Right ventricle myocardium inferior (tissue), 1 donor: ENCODE data around the gene CEP152. TPM values are rescaled to one million over a fixed set of nuclear protein-coding genes. Genes with fewer than 3 reads are reported as not detected.
"Not testable (repeated sequence)": the region's sequence is repeated elsewhere in the genome, so short reads cannot be mapped to it uniquely, and the experiment has no call there.

Source experiments
- ATAC-seq: fragments of 200-7000 bp; cut with Tn5 transposase; one replicate; pipeline ENCODE4 v1.9.1; 2020; ENCODE audit warnings: mild to moderate bottlenecking, moderate library complexity
- DNase-seq: peaks from one replicate; pipeline ENCODE4 v3.0.0; 2021; ENCODE audit errors: missing footprints
- intact Hi-C: fragments of 100-400 bp; cut with DNase I; formaldehyde crosslinking; loops from one replicate; pipeline ENCODE4 v1.11.0; 2022
- long read RNA-seq: library from polyadenylated mRNA; unstranded; transcript quantifications from one replicate; pipeline ENCODE4 v2.0.0, GENCODE V29; 2021
- total RNA-seq: library from RNA; stranded (reverse); fragmentation: NEBNext Ultra II Directional; extraction: Animal tissue kit (Norgen Biotek cat#: 25700); gene quantifications from one replicate; pipeline ENCODE4 v1.2.1, GENCODE V29; 2021
- donor health status: DM: no; HTN: yes; CAD: no; lungs with severe emphysema.

The CEP152 gene
- 1.4 TPM for total RNA-seq
- long read RNA-seq, result 0 reads

DNA sequence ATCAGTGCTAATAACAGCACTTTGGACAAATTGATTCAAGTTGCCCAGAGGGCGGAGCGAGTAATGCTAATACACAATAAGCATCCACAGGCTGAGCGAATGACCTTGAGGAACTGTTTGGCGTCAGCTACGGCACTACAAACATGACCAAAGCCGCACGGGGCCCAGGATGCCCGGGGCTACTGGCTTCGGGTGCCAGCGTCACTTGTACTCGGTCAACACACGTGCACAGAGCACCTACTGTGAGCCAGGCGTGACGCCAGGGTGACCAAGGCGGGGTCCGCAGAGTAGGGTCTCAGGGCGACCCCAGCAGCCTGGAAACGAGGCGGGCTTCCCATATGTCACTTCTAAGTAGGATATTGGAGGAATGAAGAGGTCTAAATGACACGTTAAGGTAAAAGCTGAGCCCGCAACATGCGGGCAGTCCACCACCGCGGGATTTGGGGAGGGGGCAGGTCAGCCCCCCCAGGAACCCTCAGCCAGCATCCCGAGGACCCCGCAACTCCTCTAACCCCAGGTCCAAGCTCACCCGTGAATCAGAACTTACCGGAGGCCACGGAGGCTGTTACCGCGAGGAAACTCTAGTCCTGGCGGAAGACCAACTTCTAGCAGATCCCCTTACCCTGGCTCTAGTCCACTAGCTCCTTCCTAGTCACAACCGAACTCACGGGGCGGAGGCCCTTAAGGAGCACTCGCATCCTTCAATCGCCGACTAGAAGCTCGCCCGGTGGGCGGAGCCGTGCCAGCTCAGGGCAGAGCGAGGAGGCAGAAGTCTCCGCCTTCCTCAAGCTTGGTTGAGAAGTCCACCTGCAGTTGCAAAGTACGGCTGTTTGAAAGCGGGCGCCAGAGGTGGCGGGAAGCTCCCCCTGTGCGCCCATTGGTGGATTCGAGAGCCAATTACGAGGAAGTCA lies at the start of gene CEP152:
CEP152 (minus strand) TSS at position 656 of the 911 bp plus-strand sequence. CDS start 5,420 bp downstream, outside the sequence.
- intact Hi-C loops, result no loop called here
- DNase-seq (peak; percentile 97), ATAC-seq (peak; percentile 97)

- DNase-seq (no peak), ATAC-seq (no peak)
- intact Hi-C loops, result loop anchor here (5.0 kb wide), 1 partner anchor 502 kb away; no protein-coding TSS in a partner anchor
Measured at GRCh38 chr15:48859426-48859825, 48.6 kb upstream of the CEP152 start.

DNA sequence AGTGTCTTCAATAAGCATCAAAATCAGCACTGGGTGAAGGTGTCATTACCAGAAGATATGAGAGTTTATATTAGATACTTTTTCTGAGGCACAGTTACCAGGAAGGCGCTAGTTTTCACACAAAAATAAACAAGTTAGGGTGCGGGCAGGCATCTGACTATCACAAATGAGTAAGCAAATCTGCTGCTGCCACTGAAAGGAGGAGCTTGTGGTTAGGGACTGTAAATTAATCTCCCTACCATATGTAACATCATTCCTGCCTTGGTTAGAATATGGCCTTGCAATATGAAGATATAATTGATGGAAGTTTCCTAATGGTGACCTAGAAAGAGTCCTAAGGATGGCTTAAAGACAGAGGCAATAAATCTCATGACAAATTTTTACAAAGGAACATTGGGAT lies 47.5 kb upstream of the CEP152 start:
- ATAC-seq (no peak), DNase-seq (no peak)
- intact Hi-C loops, result loop anchor here (5.0 kb wide), 1 partner anchor 501 kb away; no protein-coding TSS in a partner anchor

GRCh38 chr15:48856942-48857341 lies 46.1 kb upstream of the CEP152 start:
- intact Hi-C loops, result loop anchor here (5.0 kb wide), 1 partner anchor 500 kb away; no protein-coding TSS in a partner anchor
- DNase-seq (no peak), ATAC-seq (no peak)

DNA sequence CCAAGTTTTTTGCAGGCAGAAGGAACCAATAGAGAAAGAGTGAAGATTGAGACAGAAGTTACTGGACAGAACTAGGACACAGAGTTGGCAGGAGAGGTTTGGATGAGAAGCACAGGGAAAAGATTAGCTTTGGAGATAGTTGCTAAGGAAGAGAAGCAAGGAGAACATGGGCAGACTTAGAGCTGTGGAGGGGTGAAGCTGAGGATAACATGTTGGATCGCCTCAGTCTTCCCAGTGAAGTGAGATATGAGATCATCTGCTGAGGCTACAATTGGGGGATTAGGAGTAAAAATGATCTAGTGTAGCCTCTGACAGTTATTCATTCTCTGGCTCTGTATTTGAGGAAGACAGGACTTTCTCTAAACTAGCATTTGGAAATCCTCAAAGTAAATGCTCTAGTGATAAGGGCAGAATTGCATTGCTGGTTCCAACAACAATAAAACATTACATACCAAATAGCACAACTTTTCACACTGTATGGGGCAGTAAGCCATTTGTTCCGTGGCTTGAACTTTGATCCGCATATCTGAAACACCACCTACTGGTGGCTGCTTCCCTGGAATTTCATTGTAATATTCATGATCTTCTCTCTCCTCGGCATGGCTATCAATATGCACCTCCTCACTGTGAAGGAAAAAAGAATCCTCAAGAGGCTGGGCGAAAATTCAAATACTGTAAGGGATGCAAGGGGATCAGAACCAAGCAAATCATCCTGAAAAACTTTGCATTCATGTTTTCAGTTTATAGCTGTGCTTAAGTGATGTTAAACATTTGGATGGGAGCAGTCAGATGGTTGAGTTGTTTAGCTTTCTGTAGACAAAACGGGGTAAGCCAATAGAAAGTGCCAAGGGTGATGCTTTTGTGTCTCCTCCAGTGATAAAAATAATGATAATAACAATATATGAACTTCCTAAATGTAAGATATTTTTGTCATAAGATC lies 44.9 kb upstream of the CEP152 start:
- intact Hi-C loops, result loop anchor here (5.0 kb wide), 1 partner anchor 498 kb away; no protein-coding TSS in a partner anchor
- DNase-seq (no peak), ATAC-seq (peak; percentile 91)

- DNase-seq, intact Hi-C loops, ATAC-seq: not testable (repeated sequence)
Measured at GRCh38 chr15:48854434-48854833, 43.6 kb upstream of the CEP152 start.

DNA sequence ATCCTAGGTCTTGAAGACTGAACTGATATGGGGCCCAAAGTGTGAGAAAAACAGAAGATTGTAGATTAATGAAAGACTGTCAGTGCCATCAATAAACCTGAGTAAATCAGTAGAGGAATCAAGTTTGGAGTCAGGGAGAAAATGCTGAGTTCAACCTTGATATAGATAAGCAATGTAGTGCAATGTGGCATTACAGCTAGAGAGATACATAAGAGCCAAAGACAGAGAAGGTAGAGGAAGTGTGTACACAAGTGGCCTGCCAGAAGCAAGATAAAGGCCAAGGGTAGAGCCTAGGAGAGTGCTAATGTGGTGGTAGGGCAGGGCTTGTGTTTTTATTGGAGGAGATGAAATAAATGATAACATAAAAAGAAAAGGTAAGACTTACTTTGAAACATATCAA lies 41.1 kb upstream of the CEP152 start:
- DNase-seq, result no peak
- ATAC-seq, result no peak
- intact Hi-C loops, result no loop called here

- DNase-seq, result no peak
- no peak for ATAC-seq
- intact Hi-C loops, result no loop called here
Measured at GRCh38 chr15:48850648-48851047, 39.8 kb upstream of the CEP152 start.

DNA sequence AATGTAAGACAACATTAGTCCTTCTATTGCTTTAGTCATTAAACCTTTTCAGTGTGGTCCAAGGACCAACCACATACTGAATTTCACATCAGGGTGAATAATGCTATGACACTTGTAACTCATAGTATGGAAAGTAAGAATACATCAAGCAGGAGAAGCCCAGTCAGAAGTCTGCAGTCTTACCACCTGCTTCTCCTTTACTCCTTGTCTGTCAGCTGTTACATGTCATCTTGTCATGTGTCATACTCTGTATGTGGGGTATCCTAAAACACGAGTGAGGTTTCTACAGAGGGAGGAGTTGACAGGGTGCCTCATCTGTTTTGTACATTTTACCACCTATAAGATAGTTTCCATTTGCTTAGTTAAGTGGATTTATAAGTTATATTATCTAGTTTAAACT lies 34.3 kb upstream of the CEP152 start:
- intact Hi-C loops, result no loop called here
- ATAC-seq (no peak), DNase-seq (no peak)

DNA sequence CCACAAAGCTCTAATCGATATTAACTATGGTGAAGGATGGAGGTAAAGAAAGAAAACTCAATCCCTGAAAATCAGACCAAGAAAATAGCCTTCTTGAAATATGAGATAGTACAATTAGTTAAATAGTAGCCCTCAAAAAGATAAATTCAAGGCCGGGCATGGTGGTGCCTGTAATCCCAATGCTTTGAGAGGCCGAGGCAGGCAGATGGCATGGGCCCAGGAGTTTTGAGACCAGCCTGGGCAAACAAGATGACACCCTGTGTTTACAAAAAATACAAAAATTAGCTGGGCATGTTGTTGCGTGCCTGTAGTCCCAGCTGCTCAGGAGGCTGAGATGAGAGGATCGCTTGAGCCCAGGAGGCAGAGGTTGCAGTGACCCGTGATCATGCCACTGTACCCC lies 31.6 kb upstream of the CEP152 start:
- ATAC-seq, result no peak
- intact Hi-C loops, result no loop called here
- no peak for DNase-seq

GRCh38 chr15:48834756-48835155 lies 23.9 kb upstream of the CEP152 start:
- DNase-seq, result no peak
- intact Hi-C loops, result no loop called here
- no peak for ATAC-seq

DNA sequence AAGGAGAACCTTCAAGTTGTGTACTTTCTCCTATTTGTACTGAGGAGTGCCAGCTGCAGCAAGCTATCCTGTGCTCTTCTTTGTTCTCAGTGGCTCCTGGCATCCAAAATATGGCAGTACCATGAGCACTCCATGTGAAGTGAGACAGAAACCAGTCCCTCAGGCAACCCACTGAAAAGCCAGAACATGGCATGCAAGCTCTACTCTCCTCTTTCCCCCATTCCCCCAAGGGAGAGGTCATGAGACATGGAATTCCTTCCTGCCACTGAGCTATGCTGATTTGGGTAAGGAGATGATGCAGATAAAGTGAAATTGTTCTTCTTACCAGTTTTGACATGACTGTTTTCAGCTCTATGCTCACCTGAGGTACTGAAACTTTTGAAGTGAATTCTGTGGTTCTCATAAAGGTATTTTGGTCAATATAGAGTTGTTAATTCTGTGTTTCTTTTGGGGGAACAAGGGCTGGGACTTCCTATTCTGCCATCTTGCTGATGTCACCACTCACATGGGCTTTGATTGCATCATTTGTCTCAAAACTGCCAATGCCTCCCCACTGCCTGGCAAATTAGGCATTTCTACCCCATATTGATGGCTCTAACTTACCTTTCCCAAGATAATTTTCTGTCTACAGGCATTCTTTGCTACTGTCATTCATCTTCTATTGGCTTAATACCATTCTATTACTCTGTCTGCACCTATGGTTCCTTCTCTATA lies 22.8 kb upstream of the CEP152 start:
- intact Hi-C loops, result no loop called here

DNA sequence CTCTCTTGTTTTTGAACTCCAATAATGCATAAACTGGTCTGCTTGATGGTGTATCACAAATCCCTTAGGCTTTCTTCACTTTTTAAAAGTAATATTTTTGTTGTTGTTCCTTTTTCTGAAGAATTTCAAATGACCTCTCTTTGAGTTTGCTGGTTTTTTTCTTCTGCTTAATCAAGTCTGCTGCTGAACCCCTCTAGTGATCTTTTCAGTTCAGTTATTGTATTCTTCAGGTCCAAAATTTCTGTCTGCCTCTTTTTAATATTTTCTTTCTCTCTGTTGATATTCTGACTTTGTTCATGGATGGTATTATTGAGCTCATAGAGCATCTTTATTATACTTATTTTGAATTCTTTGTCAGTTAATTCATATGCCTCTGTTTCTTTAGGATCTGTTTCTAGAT lies 21.8 kb upstream of the CEP152 start:
- intact Hi-C loops, result no loop called here
- DNase-seq, result no peak
- no peak for ATAC-seq

More for the DNA sequence above, 22.8 kb upstream of the CEP152 start:
- DNase-seq (no peak), ATAC-seq (no peak)

DNA sequence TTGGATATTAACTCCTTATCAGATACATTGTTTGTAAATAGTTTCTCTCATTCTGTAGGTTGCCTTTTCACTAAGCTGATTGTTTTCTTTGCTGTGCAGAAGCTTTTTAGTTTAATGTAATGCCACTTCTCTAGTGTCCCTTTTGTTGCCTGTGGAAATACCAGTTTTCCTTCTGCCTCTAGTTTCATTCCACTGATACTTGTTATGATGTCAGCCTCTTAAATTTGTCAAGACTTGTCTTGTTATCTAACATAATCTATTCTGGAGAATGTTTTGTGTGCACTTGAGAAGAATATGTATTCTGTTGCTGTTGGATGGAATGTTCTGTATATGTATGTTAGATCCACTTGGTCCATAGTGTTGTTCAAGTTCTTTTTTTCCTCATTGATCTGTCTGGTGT lies 18.0 kb upstream of the CEP152 start:
- no peak for ATAC-seq
- intact Hi-C loops, result no loop called here
- DNase-seq, result no peak

DNA sequence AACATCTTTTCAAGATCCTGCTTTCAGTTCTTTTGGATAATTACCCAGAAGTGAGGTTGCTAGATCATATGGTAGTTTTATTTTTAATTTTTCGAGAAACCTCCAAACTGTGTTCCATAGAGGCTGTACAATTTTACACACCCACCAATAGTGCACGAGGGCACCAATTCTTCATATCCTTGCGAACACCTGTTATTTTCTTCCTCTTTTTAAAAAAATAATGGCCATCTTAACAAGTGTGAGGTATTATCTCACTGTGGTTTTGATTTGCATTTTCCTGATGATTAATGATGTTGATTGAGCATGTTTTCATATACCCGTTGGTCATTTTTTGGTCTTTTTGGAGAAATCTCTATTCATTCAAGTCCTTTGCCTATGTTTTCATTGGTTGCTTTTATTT lies 17.6 kb upstream of the CEP152 start:
- no peak for ATAC-seq
- intact Hi-C loops, result no loop called here
- DNase-seq, result no peak

GRCh38 chr15:48825075-48825474 lies 14.2 kb upstream of the CEP152 start:
- intact Hi-C loops, result no loop called here
- no peak for ATAC-seq
- no peak for DNase-seq

GRCh38 chr15:48823706-48824105 lies 12.8 kb upstream of the CEP152 start:
- ATAC-seq (no peak), DNase-seq (no peak)
- intact Hi-C loops, result no loop called here

- ATAC-seq (no peak), DNase-seq (no peak)
- intact Hi-C loops, result no loop called here
Measured at GRCh38 chr15:48823237-48823636, 12.4 kb upstream of the CEP152 start.

DNA sequence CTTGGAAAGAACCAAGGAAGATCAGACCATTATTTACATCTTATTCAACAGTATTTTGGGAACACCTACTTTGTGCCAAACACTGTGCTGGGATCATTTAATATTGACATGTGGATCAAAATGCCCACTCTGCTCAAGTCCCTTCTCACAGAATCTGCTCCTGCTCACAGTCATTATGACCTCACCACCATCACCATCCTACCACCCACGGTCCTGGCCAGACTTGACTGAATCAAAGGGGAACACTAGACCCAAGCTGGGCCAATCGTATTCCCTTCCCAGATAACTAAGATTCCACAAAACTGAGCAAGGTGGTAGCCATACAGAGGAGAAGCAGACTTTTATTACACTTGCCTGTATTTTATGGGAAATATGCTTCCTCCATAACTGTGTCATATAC lies 3.4 kb upstream of the CEP152 start:
- ATAC-seq, result no peak
- no peak for DNase-seq
- intact Hi-C loops, result no loop called here
